ENCODE results near the gene KCNK5.

Gene KCNK5

GRCh38 chr6:39197922-39198500 lies 31.3 kb downstream of the KCNK5 start:
- DNase-seq (ENCODE audit: low read depth in 2 of 2), result no peak

- no peak for DNase-seq (ENCODE audit: low read depth in 2 of 2)
These were observed 31.8 kb downstream of the KCNK5 start for GRCh38 chr6:39197521-39197920.

GRCh38 chr6:39196673-39197091 lies 32.6 kb downstream of the KCNK5 start:
- DNase-seq (ENCODE audit: low read depth in 2 of 2), result no peak

GRCh38 chr6:39195792-39196385 lies 33.4 kb downstream of the KCNK5 start:
- no peak for DNase-seq (ENCODE audit: low read depth in 2 of 2)

- DNase-seq (ENCODE audit: low read depth in 2 of 2), result no peak
These were observed 34.8 kb downstream of the KCNK5 start for GRCh38 chr6:39194466-39194865.

- no peak for DNase-seq (ENCODE audit: low read depth in 2 of 2)
These were observed 36.0 kb downstream of the KCNK5 start for GRCh38 chr6:39193201-39193791.

- no peak for DNase-seq (ENCODE audit: low read depth in 2 of 2)
These were observed 36.5 kb downstream of the KCNK5 start for GRCh38 chr6:39192736-39193135.

GRCh38 chr6:39191236-39191930 lies 37.9 kb downstream of the KCNK5 start:
- DNase-seq (ENCODE audit: low read depth in 2 of 2), result no peak

GRCh38 chr6:39190545-39191235 lies 38.6 kb downstream of the KCNK5 start:
- DNase-seq (ENCODE audit: low read depth in 2 of 2), result no peak

GRCh38 chr6:39189915-39190544 lies 39.2 kb downstream of the KCNK5 start:
- DNase-seq (ENCODE audit: low read depth in 2 of 2), result no peak

- no peak for DNase-seq (ENCODE audit: low read depth in 2 of 2)
These were observed 40.1 kb downstream of the KCNK5 start for GRCh38 chr6:39189131-39189530.

- DNase-seq (ENCODE audit: low read depth in 2 of 2), result no peak
These were observed 40.7 kb downstream of the KCNK5 start for GRCh38 chr6:39188571-39188970.

GRCh38 chr6:39188098-39188450 lies 41.2 kb downstream of the KCNK5 start:
- no peak for DNase-seq (ENCODE audit: low read depth in 2 of 2)

- no peak for DNase-seq (ENCODE audit: low read depth in 2 of 2)
These were observed 44.2 kb downstream of the KCNK5 start for GRCh38 chr6:39184906-39185580.

GRCh38 chr6:39182604-39183003 lies 46.7 kb downstream of the KCNK5 start:
- DNase-seq (ENCODE audit: low read depth in 2 of 2), result no peak

GRCh38 chr6:39181826-39182225 lies 47.4 kb downstream of the KCNK5 start:
- DNase-seq (ENCODE audit: low read depth in 2 of 2), result no peak

GRCh38 chr6:39181333-39181732 lies 47.9 kb downstream of the KCNK5 start:
- no peak for DNase-seq (ENCODE audit: low read depth in 2 of 2)

- no peak for DNase-seq (ENCODE audit: low read depth in 2 of 2)
These were observed 50.5 kb downstream of the KCNK5 start for GRCh38 chr6:39178804-39179203.

GRCh38 chr6:39178235-39178634 lies 51.0 kb downstream of the KCNK5 start:
- DNase-seq (ENCODE audit: low read depth in 2 of 2), result no peak

- DNase-seq (ENCODE audit: low read depth in 2 of 2), result no peak
These were observed 52.1 kb downstream of the KCNK5 start for GRCh38 chr6:39177130-39177529.

GRCh38 chr6:39173270-39173669 lies 56.0 kb downstream of the KCNK5 start:
- DNase-seq (ENCODE audit: low read depth in 2 of 2), result no peak

Measured in fibroblast of skin of left quadriceps (primary cell).